GM12878 (cell line): ENCODE results near the gene MCF2L2. TPM values are rescaled to one million over a fixed set of nuclear protein-coding genes. Genes with fewer than 3 reads are reported as not detected.

Experiments
- ATF7 ChIP-seq: fragments of 450-650 bp; IDR thresholded peaks from 2 replicates; pipeline ENCODE4 v1.6.1; 2016; ENCODE audit warnings: low read depth, mild to moderate bottlenecking
- BHLHE40 ChIP-seq, 2 experiments: fragments of 450-650 bp in 1 of 2; IDR thresholded peaks; 2 replicates each; pipeline ENCODE4 v1.6.1; 2011 to 2017; ENCODE audit warnings: low read depth in 2 of 2, borderline replicate concordance in 1 of 2, improper control_type of control experiment in 1 of 2, low read length in 1 of 2, mild to moderate bottlenecking in 1 of 2
- CHD2 ChIP-seq: IDR thresholded peaks from 2 replicates; pipeline ENCODE4 v1.6.1; 2011; ENCODE audit warnings: low read depth, low read length, improper control_type of control experiment, borderline replicate concordance
- CREB1 ChIP-seq: IDR thresholded peaks from 2 replicates; pipeline ENCODE4 v1.6.1; 2012; ENCODE audit warnings: low read depth, mild to moderate bottlenecking, inconsistent platforms
- CUX1 ChIP-seq: IDR thresholded peaks from 2 replicates; pipeline ENCODE4 v1.6.1; 2012; ENCODE audit warnings: improper control_type of control experiment, low read depth, low read length; ENCODE audit not compliant: insufficient replicate concordance
- DPF2 ChIP-seq: fragments of 450-650 bp; IDR thresholded peaks from 2 replicates; pipeline ENCODE4 v1.6.1; 2017; ENCODE audit warnings: mild to moderate bottlenecking
- FOXM1 ChIP-seq: IDR thresholded peaks from 2 replicates; pipeline ENCODE4 v1.6.1; 2012; ENCODE audit warnings: low read depth, mild to moderate bottlenecking, inconsistent platforms, low read length, moderate library complexity
- MEF2A ChIP-seq: IDR thresholded peaks from 2 replicates; pipeline ENCODE4 v1.6.1; 2011; ENCODE audit warnings: low read depth, mild to moderate bottlenecking, low read length, moderate library complexity; ENCODE audit not compliant: insufficient read depth
- MYC ChIP-seq: IDR thresholded peaks from 2 replicates; pipeline ENCODE4 v1.6.1; 2011; ENCODE audit warnings: mild to moderate bottlenecking, low read length, moderate library complexity, inconsistent platforms; ENCODE audit not compliant: insufficient read depth, insufficient replicate concordance, insufficient read length, severe bottlenecking
- NFYA ChIP-seq: IDR thresholded peaks from 2 replicates; pipeline ENCODE4 v1.6.1; 2011; ENCODE audit warnings: low read depth, mild to moderate bottlenecking, low read length, improper control_type of control experiment, borderline replicate concordance
- NR2C2 ChIP-seq: IDR thresholded peaks from 2 replicates; pipeline ENCODE4 v1.6.1; 2011; ENCODE audit warnings: borderline replicate concordance, low read depth; ENCODE audit not compliant: control insufficient read depth, insufficient read length
- PAX5 ChIP-seq: IDR thresholded peaks from 2 replicates; pipeline ENCODE4 v1.6.1; 2011; ENCODE audit warnings: low read depth, low read length, borderline replicate concordance
- PKNOX1 ChIP-seq: fragments of 450-650 bp; IDR thresholded peaks from 2 replicates; pipeline ENCODE4 v1.6.1; 2016; ENCODE audit warnings: mild to moderate bottlenecking
- PRDM15 ChIP-seq: fragments of 450-650 bp; formaldehyde crosslinking; IDR thresholded peaks from 2 replicates; pipeline ENCODE4 v1.4.0; 2020; ENCODE audit warnings: mild to moderate bottlenecking, moderate library complexity
- ZBTB4 ChIP-seq: fragments of 450-650 bp; formaldehyde crosslinking; IDR thresholded peaks from 2 replicates; pipeline ENCODE4 v1.4.0; 2022; ENCODE audit warnings: mild to moderate bottlenecking, moderate library complexity
- polyA plus RNA-seq, 11 experiments: library from polyadenylated mRNA; depleted of rRNA in 4 of 11; unstranded in 6 of 11; stranded (reverse) in 5 of 11; fragments of >200 nt; fragmentation: Nextera tagmentation in 4 of 11; fragmentation: Illumina TruSeq in 1 of 11; extraction: Ambion mirVana in 4 of 11; extraction: Trizol in 1 of 11; gene quantifications; 1 replicate in 1 of 11; 2 replicates in 10 of 11; pipeline versions ENCODE4 v1.2.1 to v1.2.3, GENCODE V29; 2011 to 2016; ENCODE audit warnings: inconsistent platforms in 2 of 11, missing spikeins in 2 of 11, low read depth in 1 of 11
- total RNA-seq, 4 experiments: library from RNA; depleted of rRNA in 3 of 4; stranded (reverse); fragments of >200 nt in 3 of 4; fragmentation: Illumina TruSeq in 1 of 4; extraction: Trizol in 1 of 4; gene quantifications; 2 replicates each; pipeline versions ENCODE4 v1.2.1 to v1.2.3, GENCODE V29; 2013 to 2021

MCF2L2 gene
- total and polyA plus RNA-seq, 10 of the 15 experiments (the other 5 are each of a cell fraction or from before 2014, with no cell fraction given), result 0.37 to 2.8 (median 1.4) TPM

- no peak for TF ChIP-seq PRDM15
- peak; percentile 81 for TF ChIP-seq ATF7
- no peak for TF ChIP-seq NFYA
- TF ChIP-seq CREB1, result peak; percentile 14; the same call in 1 of the 2 replicates
- TF ChIP-seq BHLHE40 (IDR thresholded peaks at IDR 0.05; ENCODE audit: borderline replicate concordance in 1 of 2, low read depth in 2 of 2, low read length in 1 of 2), result peak; percentile 84 to 86
- peak; percentile 70 for TF ChIP-seq PKNOX1
- no peak for TF ChIP-seq CUX1
- peak; percentile 98 for TF ChIP-seq PAX5
- peak; percentile 91 for TF ChIP-seq FOXM1
- peak; percentile 95 for TF ChIP-seq DPF2
- peak; percentile 76; the same call in 1 of the 2 replicates for TF ChIP-seq CHD2
- TF ChIP-seq MEF2A, result peak; percentile 87
- no peak for TF ChIP-seq NR2C2
- TF ChIP-seq MYC, result no peak
- TF ChIP-seq ZBTB4 (CRISPR knock-in tag), result no peak
These were observed 266.7 kb downstream of the MCF2L2 start (continued) for GRCh38 chr3:183161552-183162336.
